GM12878 (cell line): ENCODE measurements around the gene CLASP1. TPM values are rescaled to one million over a fixed set of nuclear protein-coding genes. Genes with fewer than 3 reads are reported as not detected.

Experiments
- ATAC-seq: fragments of 200-7000 bp; cut with Tn5 transposase; 3 replicates; pipeline ENCODE4 v1.9.1; 2020; ENCODE audit warnings: mild to moderate bottlenecking, moderate library complexity
- BruUV-seq: library from RNA; stranded (reverse); fragments of 400-500 nt; replicated peaks from 2 replicates; lab custom pipeline; 2021; lab: Mats Ljungman, UMichigan
- CTCF ChIA-PET: fragments of 300-600 bp; sonication (Branson Sonifier 250); formaldehyde crosslinking; extraction: SDS; loops from one replicate; lab custom pipeline; 2021; ENCODE audit warnings: inconsistent platforms; lab: Yijun Ruan, JAX
- POLR2A ChIA-PET: fragments of 350-600 bp; formaldehyde crosslinking; extraction: SDS; loops from one replicate; lab custom pipeline; 2021; ENCODE audit warnings: inconsistent platforms; lab: Charles Lee
- RAD21 ChIA-PET: fragments of 300-600 bp; sonication (Branson Sonifier 250); formaldehyde crosslinking; loops from one replicate; lab custom pipeline; 2023; ENCODE audit warnings: antibody characterized with exemption; ENCODE audit not compliant: unreplicated experiment; lab: Charles Lee
- SMC1A ChIA-PET: fragments of 300-600 bp; sonication (Branson Sonifier 250); formaldehyde crosslinking; loops from one replicate; lab custom pipeline; 2023; ENCODE audit not compliant: unreplicated experiment, uncharacterized antibody; lab: Charles Lee
- DNase-seq: peaks from one replicate; pipeline ENCODE4 v3.0.0-alpha.2; 2011; ENCODE audit warnings: low read depth, low spot score
- FAIRE-seq: peaks from 3 replicates; lab custom pipeline; 2011; peaks lifted over from hg19 to GRCh38; lab: Jason Lieb, UNC
- H2AFZ ChIP-seq: 2 replicates; pipeline ENCODE4 v1.6.0; 2011; ENCODE audit warnings: low read depth, low read length, control low read depth; ENCODE audit not compliant: control insufficient read depth
- H3K27ac ChIP-seq: 2 replicates; pipeline ENCODE4 v1.5.1; 2011; ENCODE audit warnings: control low read depth; ENCODE audit not compliant: control insufficient read depth, insufficient read depth
- H3K27me3 ChIP-seq, 2 experiments: replicated peaks in 1 of 2; 2 replicates each; pipeline versions ENCODE4 v1.6.0 to v1.6.1; 2011; ENCODE audit warnings: low read length in 1 of 2; ENCODE audit not compliant: control insufficient read depth in 2 of 2, insufficient read depth in 2 of 2
- H3K36me3 ChIP-seq, 2 experiments: 2 replicates each; pipeline ENCODE4 v1.5.1; 2011; ENCODE audit warnings: low read length in 1 of 2; ENCODE audit not compliant: control insufficient read depth in 2 of 2, insufficient read depth in 2 of 2
- H3K4me1 ChIP-seq: 2 replicates; pipeline ENCODE4 v1.6.1; 2011; ENCODE audit warnings: mild to moderate bottlenecking, low read length, moderate library complexity, mixed read lengths; ENCODE audit not compliant: control insufficient read depth, insufficient read depth
- H3K4me2 ChIP-seq: 2 replicates; pipeline ENCODE4 v1.6.0; 2011; ENCODE audit warnings: control low read depth; ENCODE audit not compliant: control insufficient read depth, insufficient read depth
- H3K4me3 ChIP-seq: fragments of 200-600 bp; sonication (generic); 2 replicates; pipeline ENCODE4 v1.5.1; 2016
- H3K79me2 ChIP-seq: 2 replicates; pipeline ENCODE4 v1.6.0; 2011; ENCODE audit warnings: low read length; ENCODE audit not compliant: control insufficient read depth, insufficient read depth
- H3K9ac ChIP-seq: 2 replicates; pipeline ENCODE4 v1.8.0; 2011; ENCODE audit warnings: low read length, control low read depth, mixed read lengths; ENCODE audit not compliant: control insufficient read depth, insufficient read depth
- H3K9me3 ChIP-seq: replicated peaks from 3 replicates; pipeline ENCODE4 v1.5.1; 2011; ENCODE audit warnings: mild to moderate bottlenecking, low read length; ENCODE audit not compliant: control insufficient read depth, insufficient read depth
- H4K20me1 ChIP-seq: 2 replicates; pipeline ENCODE4 v1.6.0; 2011; ENCODE audit not compliant: control insufficient read depth, insufficient read depth
- CHD2 ChIP-seq: IDR thresholded peaks from 2 replicates; pipeline ENCODE4 v1.6.1; 2011; ENCODE audit warnings: low read depth, low read length, improper control_type of control experiment, borderline replicate concordance
- ETV6 ChIP-seq, 2 experiments: fragments of 450-650 bp in 1 of 2; IDR thresholded peaks in 1 of 2; conservative IDR thresholded peaks in 1 of 2; 2 replicates each; pipeline ENCODE4 v1.6.1; 2014; ENCODE audit warnings: antibody characterized with exemption in 1 of 2, borderline replicate concordance in 1 of 2, low read depth in 1 of 2, mild to moderate bottlenecking in 1 of 2, moderate library complexity in 1 of 2
- EZH2 ChIP-seq: IDR thresholded peaks from 2 replicates; pipeline ENCODE4 v1.6.1; 2012; ENCODE audit warnings: low read depth, mild to moderate bottlenecking, control low read depth, inconsistent platforms, low read length, borderline replicate concordance; ENCODE audit not compliant: control insufficient read depth
- FOXK2 ChIP-seq: fragments of 450-650 bp; IDR thresholded peaks from 2 replicates; pipeline ENCODE4 v1.6.1; 2017; ENCODE audit warnings: mild to moderate bottlenecking, moderate library complexity
- HCFC1 ChIP-seq: fragments of 150-350 bp; IDR thresholded peaks from 2 replicates; pipeline ENCODE4 v1.6.1; 2014; ENCODE audit warnings: low read length
- KAT2A ChIP-seq: conservative IDR thresholded peaks from 2 replicates; pipeline ENCODE4 v1.6.1; 2011; ENCODE audit warnings: low read depth, low read length; ENCODE audit not compliant: control insufficient read depth
- LARP7 ChIP-seq: fragments of 450-650 bp; IDR thresholded peaks from 2 replicates; pipeline ENCODE4 v1.6.1; 2017; ENCODE audit warnings: mild to moderate bottlenecking
- NFIC ChIP-seq: IDR thresholded peaks from 2 replicates; pipeline ENCODE4 v1.6.1; 2012; ENCODE audit warnings: low read depth, mild to moderate bottlenecking, inconsistent platforms, low read length, moderate library complexity
- NRF1 ChIP-seq: conservative IDR thresholded peaks from 2 replicates; pipeline ENCODE4 v1.6.1; 2011; ENCODE audit warnings: mild to moderate bottlenecking, low read depth, low read length, improper control_type of control experiment
- PRDM15 ChIP-seq: fragments of 450-650 bp; formaldehyde crosslinking; IDR thresholded peaks from 2 replicates; pipeline ENCODE4 v1.4.0; 2020; ENCODE audit warnings: mild to moderate bottlenecking, moderate library complexity
- SMC3 ChIP-seq: IDR thresholded peaks from 2 replicates; pipeline ENCODE4 v1.6.1; 2011; ENCODE audit warnings: low read length, improper control_type of control experiment, borderline replicate concordance
- SUZ12 ChIP-seq: fragments of 200-600 bp; sonication (generic); IDR thresholded peaks from one replicate; pipeline ENCODE4 v1.6.1; 2018; ENCODE audit warnings: antibody characterized with exemption, mild to moderate bottlenecking; ENCODE audit not compliant: unreplicated experiment
- TARDBP ChIP-seq: IDR thresholded peaks from 2 replicates; pipeline ENCODE4 v1.6.1; 2016; ENCODE audit warnings: borderline replicate concordance
- WGBS: methylation state at CpG from one replicate; pipeline ENCODE4 v1.1.6; 2016; ENCODE audit warnings: low lambda C conversion rate; ENCODE audit not compliant: insufficient replicate concordance, insufficient coverage; ENCODE audit errors: missing lambda C conversion rate; 5-methylcytosine and 5-hydroxymethylcytosine counted together
- in situ Hi-C: fragments of 300-500 bp; cut with MboI; formaldehyde crosslinking; loops from 9 replicates; pipeline ENCODE4 v1.14.3; 2018; ENCODE audit warnings: mixed read lengths
- intact Hi-C: fragments of 100-400 bp; cut with micrococcal nuclease; formaldehyde crosslinking; loops from one replicate; pipeline ENCODE4 v1.14.2; 2022; ENCODE audit not compliant: unreplicated experiment
- polyA plus RNA-seq, 11 experiments: library from polyadenylated mRNA; depleted of rRNA in 4 of 11; unstranded in 6 of 11; stranded (reverse) in 5 of 11; fragments of >200 nt; fragmentation: Nextera tagmentation in 4 of 11; fragmentation: Illumina TruSeq in 1 of 11; extraction: Ambion mirVana in 4 of 11; extraction: Trizol in 1 of 11; gene quantifications; 1 replicate in 1 of 11; 2 replicates in 10 of 11; pipeline versions ENCODE4 v1.2.1 to v1.2.3, GENCODE V29; 2011 to 2016; ENCODE audit warnings: inconsistent platforms in 2 of 11, missing spikeins in 2 of 11, low read depth in 1 of 11
- total RNA-seq, 4 experiments: library from RNA; depleted of rRNA in 3 of 4; stranded (reverse); fragments of >200 nt in 3 of 4; fragmentation: Illumina TruSeq in 1 of 4; extraction: Trizol in 1 of 4; gene quantifications; 2 replicates each; pipeline versions ENCODE4 v1.2.1 to v1.2.3, GENCODE V29; 2013 to 2021
- TF ChIP-seq, protein P1 (sequence below): fragments of 450-650 bp; IDR thresholded peaks from 2 replicates; pipeline ENCODE4 v1.6.1; 2016; ENCODE audit warnings: mild to moderate bottlenecking, moderate library complexity, borderline replicate concordance
- TF ChIP-seq, protein P2 (sequence below): fragments of 450-650 bp; IDR thresholded peaks from 2 replicates; pipeline ENCODE4 v1.6.1; 2016; ENCODE audit warnings: mild to moderate bottlenecking

Gene CLASP1
- total and polyA plus RNA-seq, 10 of the 15 experiments (the other 5 are each of a cell fraction or from before 2014, with no cell fraction given), result 1.4 to 62.4 (median 32.9) TPM

GRCh38 chr2:121321476-121321875, 327.8 kb downstream of the CLASP1 start:
- Histone ChIP-seq H3K27ac (no peak overlapping the region), H3K9me3 (no peaks in the 10 kb centered on the region), H4K20me1 (no peaks in the 10 kb centered on the region), H3K79me2 (no peaks in the 10 kb centered on the region), H3K9ac (no peak overlapping the region), H3K36me3 (no peaks in the 10 kb centered on the region), H2AFZ (no peak overlapping the region), H3K4me2 (no peak overlapping the region), H3K27me3 (peaks cover 0 to 1% of the 10 kb centered on the region in 2 experiments; a peak in 1 of 4 replicates), H3K4me1 (no peaks in the 10 kb centered on the region), H3K4me3 (no peak overlapping the region)
- in situ Hi-C loops, result no loop called here
- ATAC-seq (no peak), FAIRE-seq (no peak), DNase-seq (no peak)
- WGBS, result 20% methylated on average over 8 of the region's 8 CpGs
- CTCF ChIA-PET, result interaction anchor here (1.2 to 1.3 kb wide), 2 partner anchors 226 to 236 kb away, joined by 3 read pairs; no protein-coding TSS in a partner anchor
- BruUV-seq, result no TSS peak
- RAD21 ChIA-PET, result no interaction called here
- POLR2A ChIA-PET, result no interaction called here
- intact Hi-C loops, result no loop called here
- SMC1A ChIA-PET, result no interaction called here
- no peak for TF ChIP-seq SMC3
- no peak for TF ChIP-seq NFIC
- TF ChIP-seq HCFC1, result no peak
- TF ChIP-seq NRF1, result no peak
- no peak for TF ChIP-seq TARDBP
- TF ChIP-seq LARP7, result no peak
- TF ChIP-seq EZH2, result no peak
- no peak for TF ChIP-seq KAT2A
- no peak for TF ChIP-seq CHD2
- no peak for TF ChIP-seq PRDM15 (CRISPR knock-in tag)
- TF ChIP-seq ETV6 (conservative IDR thresholded peaks at IDR 0.05 in 1 of 2, IDR thresholded peaks at IDR 0.05 in 1 of 2; ENCODE audit: borderline replicate concordance in 1 of 2, low read depth in 1 of 2), result no peak
- TF ChIP-seq FOXK2, result no peak
- TF ChIP-seq, protein P1, sequence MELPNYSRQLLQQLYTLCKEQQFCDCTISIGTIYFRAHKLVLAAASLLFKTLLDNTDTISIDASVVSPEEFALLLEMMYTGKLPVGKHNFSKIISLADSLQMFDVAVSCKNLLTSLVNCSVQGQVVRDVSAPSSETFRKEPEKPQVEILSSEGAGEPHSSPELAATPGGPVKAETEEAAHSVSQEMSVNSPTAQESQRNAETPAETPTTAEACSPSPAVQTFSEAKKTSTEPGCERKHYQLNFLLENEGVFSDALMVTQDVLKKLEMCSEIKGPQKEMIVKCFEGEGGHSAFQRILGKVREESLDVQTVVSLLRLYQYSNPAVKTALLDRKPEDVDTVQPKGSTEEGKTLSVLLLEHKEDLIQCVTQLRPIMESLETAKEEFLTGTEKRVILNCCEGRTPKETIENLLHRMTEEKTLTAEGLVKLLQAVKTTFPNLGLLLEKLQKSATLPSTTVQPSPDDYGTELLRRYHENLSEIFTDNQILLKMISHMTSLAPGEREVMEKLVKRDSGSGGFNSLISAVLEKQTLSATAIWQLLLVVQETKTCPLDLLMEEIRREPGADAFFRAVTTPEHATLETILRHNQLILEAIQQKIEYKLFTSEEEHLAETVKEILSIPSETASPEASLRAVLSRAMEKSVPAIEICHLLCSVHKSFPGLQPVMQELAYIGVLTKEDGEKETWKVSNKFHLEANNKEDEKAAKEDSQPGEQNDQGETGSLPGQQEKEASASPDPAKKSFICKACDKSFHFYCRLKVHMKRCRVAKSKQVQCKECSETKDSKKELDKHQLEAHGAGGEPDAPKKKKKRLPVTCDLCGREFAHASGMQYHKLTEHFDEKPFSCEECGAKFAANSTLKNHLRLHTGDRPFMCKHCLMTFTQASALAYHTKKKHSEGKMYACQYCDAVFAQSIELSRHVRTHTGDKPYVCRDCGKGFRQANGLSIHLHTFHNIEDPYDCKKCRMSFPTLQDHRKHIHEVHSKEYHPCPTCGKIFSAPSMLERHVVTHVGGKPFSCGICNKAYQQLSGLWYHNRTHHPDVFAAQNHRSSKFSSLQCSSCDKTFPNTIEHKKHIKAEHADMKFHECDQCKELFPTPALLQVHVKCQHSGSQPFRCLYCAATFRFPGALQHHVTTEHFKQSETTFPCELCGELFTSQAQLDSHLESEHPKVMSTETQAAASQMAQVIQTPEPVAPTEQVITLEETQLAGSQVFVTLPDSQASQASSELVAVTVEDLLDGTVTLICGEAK, result no peak
- TF ChIP-seq, protein P2, sequence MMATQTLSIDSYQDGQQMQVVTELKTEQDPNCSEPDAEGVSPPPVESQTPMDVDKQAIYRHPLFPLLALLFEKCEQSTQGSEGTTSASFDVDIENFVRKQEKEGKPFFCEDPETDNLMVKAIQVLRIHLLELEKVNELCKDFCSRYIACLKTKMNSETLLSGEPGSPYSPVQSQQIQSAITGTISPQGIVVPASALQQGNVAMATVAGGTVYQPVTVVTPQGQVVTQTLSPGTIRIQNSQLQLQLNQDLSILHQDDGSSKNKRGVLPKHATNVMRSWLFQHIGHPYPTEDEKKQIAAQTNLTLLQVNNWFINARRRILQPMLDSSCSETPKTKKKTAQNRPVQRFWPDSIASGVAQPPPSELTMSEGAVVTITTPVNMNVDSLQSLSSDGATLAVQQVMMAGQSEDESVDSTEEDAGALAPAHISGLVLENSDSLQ, result no peak
- TF ChIP-seq SUZ12, result no peak
